ENCODE results near the gene PDE4B.
"Not testable (repeated sequence)": the region's sequence is repeated elsewhere in the genome, so short reads cannot be mapped to it uniquely, and the experiment has no call there.

The PDE4B gene

GRCh38 chr1:65817891-65818290 lies 25.2 kb downstream of the PDE4B start:
- no peak for DNase-seq

GRCh38 chr1:65818966-65819365 lies 26.3 kb downstream of the PDE4B start:
- no peak for DNase-seq

GRCh38 chr1:65820983-65821382 lies 28.3 kb downstream of the PDE4B start:
- no peak for DNase-seq

GRCh38 chr1:65821386-65821785 lies 28.7 kb downstream of the PDE4B start:
- no peak for DNase-seq

- DNase-seq, result no peak
Observed at GRCh38 chr1:65824103-65824502, 31.4 kb downstream of the PDE4B start.

- DNase-seq, result no peak
Observed at GRCh38 chr1:65825741-65826140, 33.0 kb downstream of the PDE4B start.

- no peak for DNase-seq
Observed at GRCh38 chr1:65826782-65827181, 34.1 kb downstream of the PDE4B start.

- no peak for DNase-seq
Observed at GRCh38 chr1:65827346-65827745, 34.7 kb downstream of the PDE4B start.

- DNase-seq, result no peak
Observed at GRCh38 chr1:65830306-65830705, 37.6 kb downstream of the PDE4B start.

GRCh38 chr1:65832296-65832695 lies 39.6 kb downstream of the PDE4B start:
- DNase-seq, result no peak

GRCh38 chr1:65836686-65837085 lies 44.0 kb downstream of the PDE4B start:
- no peak for DNase-seq

- no peak for DNase-seq
Observed at GRCh38 chr1:65840683-65841082, 48.0 kb downstream of the PDE4B start.

- DNase-seq, result no peak
Observed at GRCh38 chr1:65844296-65844695, 51.6 kb downstream of the PDE4B start.

GRCh38 chr1:65844821-65845534 lies 52.3 kb downstream of the PDE4B start:
- DNase-seq, result no peak

GRCh38 chr1:65845535-65846060 lies 52.9 kb downstream of the PDE4B start:
- DNase-seq, result no peak

- no peak for DNase-seq
Observed at GRCh38 chr1:65846866-65847265, 54.2 kb downstream of the PDE4B start.

- DNase-seq, result no peak
Observed at GRCh38 chr1:65850281-65850680, 57.6 kb downstream of the PDE4B start.

- not testable (repeated sequence) for DNase-seq
Observed at GRCh38 chr1:65856591-65856990, 63.9 kb downstream of the PDE4B start.

GRCh38 chr1:65866439-65866838 lies 73.7 kb downstream of the PDE4B start:
- no peak for DNase-seq

GRCh38 chr1:65872301-65872700 lies 79.6 kb downstream of the PDE4B start:
- no peak for DNase-seq

GRCh38 chr1:65878342-65878741 lies 85.6 kb downstream of the PDE4B start:
- DNase-seq, result not testable (repeated sequence)

GRCh38 chr1:65880611-65881010 lies 87.9 kb downstream of the PDE4B start:
- DNase-seq, result no peak

GRCh38 chr1:65881067-65881594 lies 88.4 kb downstream of the PDE4B start:
- no peak for DNase-seq

- no peak for DNase-seq
Observed at GRCh38 chr1:65882076-65882475, 89.4 kb downstream of the PDE4B start.

GRCh38 chr1:65889441-65889840 lies 96.7 kb downstream of the PDE4B start:
- DNase-seq, result no peak

All from stimulated activated naive CD4-positive, alpha-beta T cell (primary cell).